Measurements from ENCODE around the gene HSPB7.

DNA sequence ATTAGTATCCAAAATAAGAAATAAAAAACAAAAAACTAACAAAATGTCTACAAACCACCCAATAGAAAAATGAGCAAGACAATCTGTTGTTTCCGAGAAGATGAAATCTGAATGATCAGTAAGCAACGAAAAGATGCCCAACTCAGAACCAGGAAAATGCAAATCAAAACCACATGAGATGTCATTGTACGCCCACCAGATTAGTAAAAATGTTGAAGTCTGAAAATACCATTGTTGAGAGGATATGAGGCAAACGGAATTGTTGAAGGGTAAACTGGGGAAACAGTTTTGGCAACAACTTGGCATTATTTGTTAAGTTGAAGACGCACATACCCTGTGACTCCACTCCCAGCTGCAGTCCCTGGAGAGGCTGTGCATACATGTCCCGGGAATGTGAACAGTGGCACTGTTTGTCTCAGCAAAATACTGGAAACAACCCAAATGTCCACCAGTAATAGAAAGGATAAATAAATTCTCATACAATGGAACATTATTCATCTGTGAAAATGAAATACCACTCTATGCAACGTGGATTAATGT lies 52.5 kb downstream of the HSPB7 start:
- TF ChIP-seq, protein P1, sequence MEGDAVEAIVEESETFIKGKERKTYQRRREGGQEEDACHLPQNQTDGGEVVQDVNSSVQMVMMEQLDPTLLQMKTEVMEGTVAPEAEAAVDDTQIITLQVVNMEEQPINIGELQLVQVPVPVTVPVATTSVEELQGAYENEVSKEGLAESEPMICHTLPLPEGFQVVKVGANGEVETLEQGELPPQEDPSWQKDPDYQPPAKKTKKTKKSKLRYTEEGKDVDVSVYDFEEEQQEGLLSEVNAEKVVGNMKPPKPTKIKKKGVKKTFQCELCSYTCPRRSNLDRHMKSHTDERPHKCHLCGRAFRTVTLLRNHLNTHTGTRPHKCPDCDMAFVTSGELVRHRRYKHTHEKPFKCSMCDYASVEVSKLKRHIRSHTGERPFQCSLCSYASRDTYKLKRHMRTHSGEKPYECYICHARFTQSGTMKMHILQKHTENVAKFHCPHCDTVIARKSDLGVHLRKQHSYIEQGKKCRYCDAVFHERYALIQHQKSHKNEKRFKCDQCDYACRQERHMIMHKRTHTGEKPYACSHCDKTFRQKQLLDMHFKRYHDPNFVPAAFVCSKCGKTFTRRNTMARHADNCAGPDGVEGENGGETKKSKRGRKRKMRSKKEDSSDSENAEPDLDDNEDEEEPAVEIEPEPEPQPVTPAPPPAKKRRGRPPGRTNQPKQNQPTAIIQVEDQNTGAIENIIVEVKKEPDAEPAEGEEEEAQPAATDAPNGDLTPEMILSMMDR (IDR thresholded peaks at IDR 0.05): no peak
- TF ChIP-seq POLR2A (IDR thresholded peaks at IDR 0.05): no peak

Measured in prostate gland (tissue), 2 donors.